HCT116 (cell line): Measurements from ENCODE around the gene ZBED2. TPM values are rescaled to one million over a fixed set of nuclear protein-coding genes. Genes with fewer than 3 reads are reported as not detected.

ENCODE experiments used
- ATAC-seq: fragments of 200-7000 bp; cut with Tn5 transposase; 2 replicates; pipeline ENCODE4 v1.9.1; 2020; ENCODE audit warnings: mild to moderate bottlenecking, moderate library complexity
- BruUV-seq: library from RNA; stranded (reverse); fragments of 400-500 nt; replicated peaks from 2 replicates; lab custom pipeline; 2021; lab: Mats Ljungman, UMichigan
- CTCF ChIA-PET: fragments of 300-600 bp; sonication (Branson Sonifier 250); formaldehyde crosslinking; loops from one replicate; lab custom pipeline; 2021; ENCODE audit warnings: antibody characterized with exemption; lab: Charles Lee
- POLR2A ChIA-PET: fragments of 300-600, 350-600 bp; sonication (Branson Sonifier 250); formaldehyde crosslinking; loops from one replicate; lab custom pipeline; 2021; ENCODE audit warnings: antibody characterized with exemption; lab: Charles Lee
- RAD21 ChIA-PET, 2 experiments: fragments of 300-600 bp; sonication (Branson Sonifier 250); formaldehyde crosslinking; loops; one replicate each; lab custom pipeline; 2023; ENCODE audit warnings: low total read pairs in 2 of 2; ENCODE audit not compliant: uncharacterized antibody in 2 of 2, unreplicated experiment in 2 of 2, low non-redundant PET in 1 of 2; lab: Charles Lee
- DNase-seq: peaks from one replicate; pipeline ENCODE4 v3.0.0-alpha.2; 2010; ENCODE audit warnings: low read depth, low spot score
- H2AFZ ChIP-seq: fragments of 200-600 bp; shearing (Covaris generic), sonication (generic); 2 replicates; pipeline ENCODE4 v1.6.1; 2017; ENCODE audit warnings: low read depth, mixed run types, mixed read lengths, antibody characterized with exemption, low read length; ENCODE audit not compliant: poor library complexity, severe bottlenecking
- H3K27ac ChIP-seq: 2 replicates; pipeline ENCODE4 v1.5.1; 2012; ENCODE audit warnings: low read depth, low read length
- H3K27me3 ChIP-seq: fragments of 200-600 bp; sonication (generic); 2 replicates; pipeline ENCODE4 v1.6.1; 2016; ENCODE audit warnings: mixed run types, low read length, mixed read lengths; ENCODE audit not compliant: insufficient read depth
- H3K36me3 ChIP-seq, 2 experiments: fragments of 200-500 bp in 1 of 2; fragments of 200-600 bp in 1 of 2; sonication (Bioruptor generic) in 1 of 2; sonication (generic) in 1 of 2; 2 replicates each; pipeline versions ENCODE4 v1.5.1 to v1.6.1; 2014 to 2016; ENCODE audit warnings: low read length in 2 of 2, inconsistent platforms in 1 of 2, mixed read lengths in 1 of 2, mixed run types in 1 of 2; ENCODE audit not compliant: insufficient read depth in 2 of 2, control insufficient read depth in 1 of 2
- H3K4me1 ChIP-seq, 2 experiments: fragments of 200-600 bp in 1 of 2; sonication (generic) in 1 of 2; 2 replicates each; pipeline versions ENCODE4 v1.5.1 to v1.6.1; 2012 to 2017; ENCODE audit warnings: low read length in 2 of 2, inconsistent platforms in 1 of 2, mild to moderate bottlenecking in 1 of 2, mixed read lengths in 1 of 2, mixed run types in 1 of 2, moderate library complexity in 1 of 2; ENCODE audit not compliant: insufficient read depth in 2 of 2, control insufficient read depth in 1 of 2
- H3K4me2 ChIP-seq: fragments of 200-600 bp; sonication (generic); 2 replicates; pipeline ENCODE4 v1.6.1; 2017; ENCODE audit warnings: mixed run types, low read length, mixed read lengths
- H3K4me3 ChIP-seq, 2 experiments: fragments of 200-600 bp in 1 of 2; sonication (generic) in 1 of 2; replicated peaks in 1 of 2; 2 replicates each; pipeline ENCODE4 v1.5.1; 2011 to 2016; ENCODE audit warnings: low read length in 2 of 2, control low read depth in 1 of 2, low read depth in 1 of 2, mild to moderate bottlenecking in 1 of 2, mixed read lengths in 1 of 2, mixed run types in 1 of 2
- H3K79me2 ChIP-seq: fragments of 200-600 bp; sonication (generic); 2 replicates; pipeline ENCODE4 v1.6.1; 2017; ENCODE audit warnings: mild to moderate bottlenecking, mixed run types, low read length, moderate library complexity, mixed read lengths; ENCODE audit not compliant: insufficient read depth
- H3K9ac ChIP-seq: fragments of 200-600 bp; sonication (generic); 2 replicates; pipeline ENCODE4 v1.6.1; 2016; ENCODE audit warnings: low read length, mixed read lengths
- H3K9me2 ChIP-seq: fragments of 200-600 bp; sonication (generic), shearing (Covaris generic); 2 replicates; pipeline ENCODE4 v1.6.1; 2017; ENCODE audit warnings: mixed run types, mild to moderate bottlenecking, moderate library complexity; ENCODE audit not compliant: insufficient read depth
- H3K9me3 ChIP-seq, 2 experiments: fragments of 200-500 bp in 1 of 2; fragments of 200-600 bp in 1 of 2; sonication (Bioruptor generic) in 1 of 2; sonication (generic) in 1 of 2; 2 replicates each; pipeline ENCODE4 v1.6.1; 2014 to 2017; ENCODE audit warnings: low read length in 2 of 2, mixed read lengths in 2 of 2, inconsistent platforms in 1 of 2, low read depth in 1 of 2, mild to moderate bottlenecking in 1 of 2, mixed run types in 1 of 2, moderate library complexity in 1 of 2; ENCODE audit not compliant: control insufficient read depth in 1 of 2, insufficient read depth in 1 of 2
- H4K20me1 ChIP-seq: fragments of 200-600 bp; sonication (generic), shearing (Covaris generic); 2 replicates; pipeline ENCODE4 v1.6.1; 2017; ENCODE audit warnings: mixed run types, mild to moderate bottlenecking, moderate library complexity; ENCODE audit not compliant: insufficient read depth
- EZH2phosphoT487 ChIP-seq: fragments of 200-600 bp; IDR thresholded peaks from 2 replicates; pipeline ENCODE4 v1.6.1; 2018; ENCODE audit warnings: antibody characterized with exemption, borderline replicate concordance
- FOSL1 ChIP-seq: IDR thresholded peaks from 2 replicates; pipeline ENCODE4 v1.6.1; 2012; ENCODE audit warnings: low read depth
- JUND ChIP-seq: IDR thresholded peaks from 2 replicates; pipeline ENCODE4 v1.6.1; 2012
- POLR2A ChIP-seq: IDR thresholded peaks from 2 replicates; pipeline ENCODE4 v1.7.0; 2011; ENCODE audit warnings: borderline replicate concordance; ENCODE audit not compliant: insufficient read depth, insufficient read length; ENCODE audit errors: extremely low read depth
- SRF ChIP-seq: IDR thresholded peaks from 2 replicates; pipeline ENCODE4 v1.6.1; 2012; ENCODE audit warnings: low read depth
- ZBTB33 ChIP-seq: IDR thresholded peaks from 2 replicates; pipeline ENCODE4 v1.6.1; 2011; ENCODE audit warnings: mild to moderate bottlenecking, low read length, moderate library complexity; ENCODE audit not compliant: insufficient replicate concordance; ENCODE audit errors: extremely low read depth
- ZNF274 ChIP-seq: fragments of 200-500 bp; sonication (Bioruptor generic); IDR thresholded peaks from 2 replicates; pipeline ENCODE4 v1.6.1; 2014; ENCODE audit warnings: mild to moderate bottlenecking, low read depth, low read length, inconsistent platforms
- intact Hi-C: fragments of 100-400 bp; cut with micrococcal nuclease; formaldehyde crosslinking; loops from 2 replicates; pipeline ENCODE4 v1.10.0; 2022
- total RNA-seq: library from RNA; stranded (reverse); gene quantifications from one replicate; pipeline ENCODE4 v1.2.1, GENCODE V29; 2021; ENCODE audit not compliant: unreplicated experiment

Gene ZBED2
- total RNA-seq, 1 experiment from 2014 or later = 16.1 TPM

GRCh38 chr3:111589303-111590142, 5.6 kb downstream of the ZBED2 start:
- ChIA-PET CTCF (no interaction called here), POLR2A (no interaction called here), RAD21 (no interaction called here)
- BruUV-seq = TSS peak; percentile 81
- intact Hi-C loops = loop anchor here (10.0 kb wide), 1 partner anchor 285 kb away; no protein-coding TSS in a partner anchor
- H3K36me3 ChIP-seq = no peaks in the 10 kb centered on the region
- peaks cover 45 to 98% of the 10 kb centered on the region in 2 experiments for H3K4me1 ChIP-seq
- H3K9me2 ChIP-seq = no peaks in the 10 kb centered on the region
- H4K20me1 ChIP-seq = no peaks in the 10 kb centered on the region
- TF ChIP-seq FOSL1 (peak; percentile 46; the same call in 1 of the 2 replicates), SRF (no peak), JUND (peak; percentile 34; the same call in 1 of the 2 replicates), POLR2A (no peak), ZNF274 (no peak)
- no peak overlapping the region for H3K4me3 ChIP-seq
- no peaks in the 10 kb centered on the region for H3K27me3 ChIP-seq
- ATAC-seq (peak; percentile 21), DNase-seq (no peak)
- H3K9ac ChIP-seq = peak overlapping the region; percentile 33
- H3K27ac ChIP-seq = peak overlapping the region; percentile 66
- H3K79me2 ChIP-seq = peaks cover 23% of the 10 kb centered on the region
- peak overlapping the region; percentile 37 for H2AFZ ChIP-seq
- peak overlapping the region; percentile 42 for H3K4me2 ChIP-seq
- no peaks in the 10 kb centered on the region; a peak in 1 of 4 replicates for H3K9me3 ChIP-seq

GRCh38 chr3:111588527-111588926, 6.6 kb downstream of the ZBED2 start:
- ATAC-seq = no peak
- H3K36me3 ChIP-seq = no peaks in the 10 kb centered on the region
- ChIA-PET POLR2A (no interaction called here), CTCF (no interaction called here), RAD21 (no interaction called here)
- peak overlapping the region; percentile 8 for H3K4me2 ChIP-seq
- no peaks in the 10 kb centered on the region; a peak in 1 of 4 replicates for H3K9me3 ChIP-seq
- no peak overlapping the region for H2AFZ ChIP-seq
- H3K79me2 ChIP-seq = peaks cover 14% of the 10 kb centered on the region
- H4K20me1 ChIP-seq = no peaks in the 10 kb centered on the region
- no TSS peak for BruUV-seq
- H3K27ac ChIP-seq = peak overlapping the region; percentile 66; the same call in 1 of the 2 replicates
- H3K4me1 ChIP-seq = peaks cover 38 to 98% of the 10 kb centered on the region in 2 experiments
- no peak for DNase-seq
- H3K4me3 ChIP-seq = no peak overlapping the region
- intact Hi-C loops = no loop called here
- peak overlapping the region; percentile 33; the same call in 1 of the 2 replicates for H3K9ac ChIP-seq
- no peak for TF ChIP-seq ZBTB33
- TF ChIP-seq EZH2phosphoT487 = no peak
- TF ChIP-seq, all 23 proteins: peak for 0
- Histone ChIP-seq H3K27me3 (no peaks in the 10 kb centered on the region), H3K9me2 (no peaks in the 10 kb centered on the region)
